ENCODE data around the gene SP2.

GRCh38 chr17:47846716-47847340 lies 49.2 kb upstream of the SP2 start:
- TF ChIP-seq POLR2A (IDR thresholded peaks at IDR 0.05; ENCODE audit: low read depth, low read length) (no peak), POLR2AphosphoS5 (IDR thresholded peaks at IDR 0.05; ENCODE audit: low read depth, low read length) (no peak)

Data from GM12891 (cell line).